GM21786 (cell line): ENCODE measurements around the gene PALM.

Experiments used
- ATAC-seq: cut with Tn5 transposase; IDR thresholded peaks from one replicate; pipeline ENCODE4 v1.9.1; 2021; ENCODE audit not compliant: unreplicated experiment

PALM gene

DNA sequence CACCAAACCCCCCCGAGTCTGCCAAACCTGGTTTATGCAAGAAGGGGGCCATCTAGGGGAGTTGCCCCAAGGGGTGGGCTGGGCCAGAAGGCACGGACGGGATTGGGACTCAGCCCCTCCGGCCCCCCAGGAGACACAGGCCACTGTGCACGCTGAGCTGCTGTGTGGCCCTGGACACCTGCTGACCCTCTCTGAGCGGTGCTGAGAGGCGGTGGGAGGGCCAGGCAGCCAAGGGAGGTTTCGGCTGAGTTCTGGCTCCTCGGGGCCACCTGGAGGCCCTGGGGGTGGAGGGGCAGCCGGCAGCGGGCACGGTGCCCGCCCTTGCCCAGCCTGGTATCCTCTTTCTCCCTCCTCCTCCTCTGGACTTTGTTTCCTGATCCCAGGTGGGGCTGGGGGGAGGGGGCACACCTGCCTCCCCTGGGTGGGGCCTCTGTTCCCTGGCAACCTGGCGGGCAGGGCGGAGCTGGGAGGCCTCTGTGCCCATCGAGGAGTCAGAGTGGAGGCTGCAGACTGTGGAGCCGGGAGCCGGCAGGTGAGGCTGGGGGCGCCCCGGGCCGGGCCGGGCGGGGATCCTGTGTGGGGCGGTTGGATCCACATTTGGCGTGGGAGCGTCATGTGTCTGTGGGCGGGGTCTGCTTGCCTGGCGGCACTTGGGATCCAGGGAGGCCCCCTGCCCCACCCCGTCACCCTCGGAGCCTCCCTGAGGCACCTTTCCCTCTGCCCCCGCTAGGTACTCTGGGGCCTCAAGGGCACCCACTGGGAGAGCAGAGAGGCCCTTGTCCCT lies 42.1 kb downstream of the PALM start, which contains the start of gene MISP:
MISP (plus strand) TSS at position 473 of the 784 bp plus-strand sequence. CDS start 5,835 bp downstream, outside the sequence.
- ATAC-seq, result no peak

DNA sequence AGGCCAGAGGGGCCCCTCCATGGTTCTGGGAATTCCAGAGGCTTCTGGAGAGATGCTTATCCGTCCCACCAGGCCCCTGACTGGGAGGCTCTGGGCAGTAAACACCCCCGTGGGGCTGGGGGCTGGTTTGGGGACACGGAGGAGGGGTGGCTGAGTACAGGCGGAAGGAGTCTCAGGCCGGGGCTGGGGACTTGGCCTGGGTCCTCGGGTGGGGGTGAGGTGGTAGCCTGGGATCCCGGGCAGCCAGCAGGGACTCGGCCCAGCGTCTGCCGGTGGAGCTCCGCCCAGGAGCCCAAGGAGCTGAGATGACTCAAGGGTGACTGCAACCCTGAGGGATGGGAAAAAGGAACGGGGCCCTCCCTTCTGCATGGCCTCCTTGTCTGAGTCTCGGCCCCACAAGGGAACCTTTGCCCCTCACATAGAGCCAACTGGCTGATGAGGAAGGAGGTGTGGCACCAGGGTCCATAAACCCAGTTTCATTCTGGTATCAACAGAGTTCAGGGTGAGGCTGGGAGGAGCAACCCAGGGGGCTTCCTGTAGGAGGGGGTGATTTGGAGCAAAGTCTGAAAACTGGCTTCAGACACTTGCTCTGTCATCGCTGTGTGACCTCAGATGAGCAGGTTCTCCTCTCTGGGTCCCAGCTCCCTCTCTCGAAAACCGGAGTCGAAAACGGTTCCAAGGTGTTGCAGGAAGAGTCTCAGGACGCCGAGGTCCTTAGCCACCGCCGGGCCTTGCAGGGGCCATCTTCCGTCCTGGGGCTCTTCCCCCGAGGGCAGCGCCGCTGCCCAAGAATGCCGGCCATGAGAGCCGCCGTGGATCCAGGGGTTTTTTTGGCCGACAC lies 43.0 kb downstream of the PALM start:
- no peak for ATAC-seq

DNA sequence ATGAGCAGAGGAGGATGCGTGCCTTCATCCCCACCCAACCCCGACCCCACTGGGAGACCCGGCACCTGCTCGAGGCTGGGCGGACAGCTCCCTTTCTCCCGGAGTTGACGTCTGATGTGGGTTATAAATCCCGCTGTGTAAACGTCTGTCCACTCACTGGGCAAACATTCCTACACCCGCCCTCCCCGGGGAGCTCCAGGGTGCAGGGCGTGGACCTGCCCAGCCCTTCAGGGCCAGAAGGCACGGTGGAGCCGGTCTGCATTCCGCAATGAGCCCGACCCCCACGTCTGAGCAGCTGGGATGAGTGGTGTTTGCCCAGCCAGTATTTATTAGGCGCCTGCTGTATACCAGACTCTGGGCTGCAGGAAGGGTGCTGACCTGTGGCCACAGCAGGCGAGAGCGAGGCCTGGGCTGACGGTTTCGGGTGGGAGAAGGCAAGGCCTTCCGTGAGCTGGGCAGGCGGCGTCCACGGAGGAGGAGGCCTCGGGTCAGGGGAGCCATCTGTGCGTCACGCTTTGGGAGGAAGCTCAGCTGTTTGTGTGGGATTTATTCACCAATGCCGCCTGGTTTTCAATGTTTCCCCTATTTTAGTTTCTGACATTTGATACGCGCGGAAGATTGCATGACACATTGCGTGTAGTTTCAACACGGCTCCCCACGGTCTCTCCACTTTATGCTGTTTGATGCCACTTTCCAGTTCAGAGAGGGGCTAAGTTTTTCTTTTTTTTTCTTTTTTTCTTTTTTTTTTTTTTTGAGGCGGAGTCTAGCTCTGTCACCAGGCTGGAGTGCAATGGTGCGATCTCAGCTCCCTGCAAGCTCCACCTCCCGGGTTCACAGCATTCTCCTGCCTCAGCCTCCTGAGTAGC lies 44.1 kb downstream of the PALM start:
- no peak for ATAC-seq

DNA sequence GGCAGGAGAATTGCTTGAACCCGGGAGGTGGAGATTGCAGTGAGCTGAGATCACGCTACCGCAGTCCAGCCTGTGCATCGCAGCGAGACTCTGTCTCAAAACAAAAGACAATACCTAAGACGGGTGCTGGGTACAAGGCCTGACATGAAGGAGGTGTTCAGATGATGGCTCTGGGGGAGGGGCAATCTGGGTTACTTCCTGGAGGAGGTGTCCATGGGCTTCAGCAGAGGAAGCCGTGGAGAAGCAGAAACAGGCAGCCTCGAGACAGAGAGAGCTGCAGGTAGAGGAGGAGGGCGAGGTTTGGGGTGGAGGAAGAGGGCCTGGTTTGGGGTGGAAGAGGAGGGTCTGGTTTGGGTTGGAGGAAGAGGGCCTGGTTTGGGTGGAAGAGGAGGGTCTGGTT lies 45.8 kb downstream of the PALM start:
- no peak for ATAC-seq

DNA sequence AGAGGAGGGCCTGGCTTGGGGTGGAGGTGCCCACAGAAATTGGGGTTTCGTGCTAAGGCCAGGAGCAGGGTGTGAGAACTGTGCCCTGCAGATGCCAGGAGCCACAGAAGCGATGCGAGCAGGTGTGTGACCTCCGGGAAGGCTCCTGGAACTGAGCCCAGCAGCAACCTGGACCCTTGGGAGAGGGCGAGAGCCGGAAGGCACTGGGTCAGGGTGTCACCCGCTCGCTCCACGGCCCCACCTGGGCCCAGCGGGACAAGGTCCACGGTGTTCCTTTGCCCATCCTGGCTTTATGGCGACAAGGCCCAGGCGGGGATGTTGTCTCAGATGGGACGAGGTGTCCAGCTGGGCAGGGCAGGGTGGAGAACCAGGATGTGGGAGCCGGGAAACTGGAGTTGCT lies 46.3 kb downstream of the PALM start:
- ATAC-seq, result no peak

DNA sequence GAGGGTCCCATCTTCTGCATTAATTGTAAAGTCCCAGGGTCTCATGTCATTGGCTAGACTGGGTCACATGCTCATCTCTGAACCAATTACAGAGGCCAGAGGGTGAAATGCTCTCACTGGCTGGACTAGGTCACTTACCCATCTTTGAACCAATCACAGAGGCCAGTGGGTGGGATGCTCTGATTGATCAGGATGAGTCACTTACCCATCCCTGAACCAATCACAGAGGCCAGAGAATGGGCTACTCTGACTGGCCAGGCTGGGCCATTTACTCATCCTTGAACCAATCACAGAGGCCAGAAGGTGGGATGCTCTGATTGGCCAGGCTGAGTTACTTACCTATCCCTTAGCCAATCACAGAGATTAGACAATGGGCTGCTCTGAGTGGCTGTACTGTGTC lies 47.5 kb downstream of the PALM start:
- no peak for ATAC-seq

DNA sequence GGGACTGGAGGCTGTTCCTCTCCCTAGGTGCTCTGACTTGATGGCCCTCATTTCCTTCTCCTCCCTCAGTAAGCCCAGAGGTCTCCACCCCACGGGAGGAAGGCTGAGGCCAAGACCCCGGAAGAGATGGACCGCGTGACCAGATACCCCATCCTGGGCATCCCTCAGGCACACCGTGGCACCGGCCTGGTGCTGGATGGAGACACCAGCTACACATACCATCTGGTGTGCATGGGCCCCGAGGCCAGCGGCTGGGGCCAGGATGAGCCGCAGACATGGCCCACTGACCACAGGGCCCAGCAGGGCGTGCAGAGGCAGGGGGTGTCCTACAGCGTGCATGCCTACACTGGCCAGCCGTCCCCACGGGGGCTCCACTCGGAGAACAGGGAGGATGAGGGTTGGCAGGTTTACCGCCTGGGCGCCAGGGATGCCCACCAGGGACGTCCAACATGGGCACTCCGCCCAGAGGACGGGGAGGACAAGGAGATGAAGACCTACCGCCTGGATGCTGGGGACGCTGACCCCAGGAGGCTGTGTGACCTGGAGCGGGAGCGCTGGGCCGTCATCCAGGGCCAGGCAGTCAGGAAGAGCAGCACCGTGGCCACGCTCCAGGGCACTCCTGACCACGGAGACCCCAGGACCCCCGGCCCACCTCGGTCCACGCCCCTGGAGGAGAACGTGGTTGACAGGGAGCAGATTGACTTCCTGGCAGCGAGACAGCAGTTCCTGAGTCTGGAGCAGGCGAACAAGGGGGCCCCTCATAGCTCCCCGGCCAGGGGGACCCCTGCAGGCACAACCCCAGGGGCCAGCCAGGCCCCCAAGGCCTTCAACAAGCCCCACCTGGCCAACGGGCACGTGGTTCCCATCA lies 48.3 kb downstream of the PALM start:
- no peak for ATAC-seq

DNA sequence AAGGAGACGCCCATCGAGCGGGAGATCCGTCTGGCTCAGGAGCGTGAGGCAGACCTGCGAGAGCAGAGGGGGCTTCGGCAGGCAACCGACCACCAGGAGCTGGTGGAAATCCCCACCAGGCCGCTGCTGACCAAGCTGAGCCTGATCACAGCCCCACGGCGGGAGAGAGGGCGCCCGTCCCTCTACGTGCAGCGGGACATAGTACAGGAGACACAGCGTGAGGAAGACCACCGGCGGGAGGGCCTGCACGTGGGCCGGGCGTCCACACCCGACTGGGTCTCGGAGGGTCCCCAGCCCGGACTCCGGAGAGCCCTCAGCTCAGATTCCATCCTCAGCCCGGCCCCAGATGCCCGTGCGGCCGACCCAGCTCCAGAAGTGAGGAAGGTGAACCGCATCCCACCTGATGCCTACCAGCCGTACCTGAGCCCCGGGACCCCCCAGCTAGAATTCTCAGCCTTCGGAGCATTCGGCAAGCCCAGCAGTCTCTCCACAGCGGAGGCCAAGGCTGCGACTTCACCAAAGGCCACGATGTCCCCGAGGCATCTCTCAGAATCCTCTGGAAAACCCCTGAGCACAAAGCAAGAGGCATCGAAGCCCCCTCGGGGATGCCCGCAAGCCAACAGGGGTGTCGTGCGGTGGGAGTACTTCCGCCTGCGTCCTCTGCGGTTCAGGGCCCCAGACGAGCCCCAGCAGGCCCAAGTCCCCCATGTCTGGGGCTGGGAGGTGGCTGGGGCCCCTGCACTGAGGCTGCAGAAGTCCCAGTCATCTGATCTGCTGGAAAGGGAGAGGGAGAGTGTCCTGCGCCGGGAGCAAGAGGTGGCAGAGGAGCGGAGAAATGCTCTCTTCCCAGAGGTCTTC lies 49.3 kb downstream of the PALM start:
- no peak for ATAC-seq

DNA sequence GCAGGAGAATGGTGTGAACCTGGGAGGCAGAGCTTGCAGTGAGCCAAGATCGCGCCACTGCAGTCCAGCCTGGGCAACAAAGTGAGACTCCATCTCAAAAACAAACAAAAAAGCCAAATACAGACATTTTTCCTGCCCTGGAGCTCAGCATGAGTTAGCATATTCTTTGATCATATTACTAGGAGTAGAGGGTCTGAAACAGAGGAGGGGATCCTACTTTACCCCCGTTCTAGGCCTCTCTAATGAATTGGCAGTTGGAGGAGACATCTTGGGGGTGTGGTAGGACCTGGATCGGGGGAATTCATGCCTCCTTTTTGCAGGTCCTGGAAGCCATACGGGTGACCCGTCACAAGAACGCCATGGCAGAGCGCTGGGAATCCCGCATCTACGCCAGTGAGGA lies 54.4 kb downstream of the PALM start:
- no peak for ATAC-seq

DNA sequence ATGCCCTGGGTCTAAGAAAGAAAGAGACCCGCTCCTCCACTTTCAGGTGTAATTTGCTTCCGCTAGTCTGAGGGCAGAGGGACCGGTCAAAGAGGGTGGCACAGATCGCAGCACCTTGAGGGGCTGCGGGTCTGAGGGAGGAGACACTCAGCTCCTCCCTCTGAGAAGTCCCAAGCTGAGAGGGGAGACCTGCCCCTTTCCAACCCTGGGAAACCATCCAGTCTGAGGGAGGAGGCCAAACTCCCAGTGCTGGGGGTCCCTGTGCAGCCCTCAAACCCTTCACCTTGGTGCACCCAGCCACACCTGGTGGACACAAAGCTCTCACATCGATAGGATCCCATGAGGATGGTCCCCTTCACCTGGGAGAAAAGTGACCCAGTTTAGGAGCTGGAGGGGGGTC lies 55.1 kb downstream of the PALM start:
- no peak for ATAC-seq

DNA sequence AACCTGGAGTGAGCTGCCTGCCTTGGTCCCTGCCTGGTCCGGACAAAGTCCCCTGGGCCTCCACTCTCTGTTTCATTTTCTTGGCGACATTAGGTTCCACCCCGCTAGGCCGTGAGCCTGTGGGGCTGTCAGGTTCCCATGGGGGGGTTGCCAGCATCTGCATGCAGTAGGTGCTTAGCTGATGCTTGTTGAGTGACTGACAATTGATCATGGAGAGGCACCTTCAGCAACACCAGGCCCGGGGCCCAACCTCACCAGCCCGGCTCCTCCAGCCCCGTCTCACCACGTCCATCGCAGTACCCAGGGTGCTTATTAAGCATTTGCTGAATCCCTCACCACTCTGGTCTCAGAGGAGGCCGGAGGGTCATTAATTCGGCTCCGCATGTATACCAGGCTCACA lies 55.6 kb downstream of the PALM start:
- no peak for ATAC-seq

DNA sequence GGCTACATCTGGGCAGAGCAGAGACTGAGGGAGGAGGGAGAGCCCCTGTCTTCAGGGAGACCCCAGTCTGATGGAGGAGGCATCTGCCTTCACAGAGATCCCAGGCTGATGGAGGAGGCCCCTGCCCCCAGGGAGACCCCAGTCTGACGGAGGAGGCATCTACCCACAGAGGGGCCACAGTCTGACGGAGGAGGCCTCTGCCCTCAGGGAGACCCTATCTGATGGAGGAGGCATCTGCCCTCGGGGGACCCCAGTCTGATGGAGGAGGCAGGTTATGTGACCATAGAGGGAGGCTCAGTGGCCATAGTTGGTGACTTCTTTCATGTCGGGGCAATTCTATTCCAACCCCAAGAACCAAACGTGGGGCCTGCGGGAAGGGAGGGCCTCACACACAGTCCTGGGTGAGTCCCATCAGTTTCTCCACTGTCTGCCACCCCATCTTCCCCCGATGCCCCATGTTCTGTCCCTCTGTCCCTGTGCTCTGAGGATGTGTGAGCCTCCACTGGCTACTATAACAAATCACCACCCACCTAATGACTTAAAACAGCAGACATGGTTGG lies 56.5 kb downstream of the PALM start:
- ATAC-seq, result no peak

DNA sequence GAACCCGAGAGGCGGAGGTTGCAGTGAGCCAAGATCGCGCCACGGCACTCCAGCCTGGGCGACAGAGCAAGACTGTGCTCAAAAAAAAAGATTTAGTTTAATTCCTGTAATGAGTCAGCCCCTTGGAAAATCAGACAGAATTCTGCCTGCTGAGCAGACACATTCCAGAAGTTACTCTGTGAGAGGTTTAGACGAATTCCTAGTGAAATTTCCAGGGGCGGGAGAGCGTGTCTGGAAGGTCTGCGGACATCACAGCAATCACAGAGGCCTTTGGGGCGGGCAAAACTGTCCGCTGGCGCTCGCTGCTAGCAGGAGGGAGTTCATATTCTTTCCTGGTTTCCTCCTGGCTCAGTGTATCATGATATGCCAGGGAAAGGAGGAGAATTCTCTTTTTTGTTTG lies 59.7 kb downstream of the PALM start:
- no peak for ATAC-seq

DNA sequence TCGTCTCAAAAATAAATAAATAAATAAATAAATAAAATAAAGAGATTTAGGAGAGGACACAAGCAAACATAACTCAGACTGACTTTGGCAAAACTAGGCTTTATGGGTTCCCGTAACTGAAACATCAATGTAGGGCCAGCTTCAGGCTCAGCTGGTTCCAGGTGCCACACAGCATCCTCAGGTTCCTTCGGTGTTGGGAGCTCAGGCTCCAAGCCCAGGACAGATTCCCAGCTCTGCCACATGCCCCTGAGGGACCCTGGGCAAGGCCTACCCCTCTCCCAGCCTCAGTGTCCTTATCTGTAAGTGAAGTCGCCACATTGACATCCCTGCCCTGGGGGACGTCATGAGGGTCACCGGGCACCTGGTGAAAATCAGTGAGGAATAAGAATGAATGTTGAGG lies 60.9 kb downstream of the PALM start:
- no peak for ATAC-seq

DNA sequence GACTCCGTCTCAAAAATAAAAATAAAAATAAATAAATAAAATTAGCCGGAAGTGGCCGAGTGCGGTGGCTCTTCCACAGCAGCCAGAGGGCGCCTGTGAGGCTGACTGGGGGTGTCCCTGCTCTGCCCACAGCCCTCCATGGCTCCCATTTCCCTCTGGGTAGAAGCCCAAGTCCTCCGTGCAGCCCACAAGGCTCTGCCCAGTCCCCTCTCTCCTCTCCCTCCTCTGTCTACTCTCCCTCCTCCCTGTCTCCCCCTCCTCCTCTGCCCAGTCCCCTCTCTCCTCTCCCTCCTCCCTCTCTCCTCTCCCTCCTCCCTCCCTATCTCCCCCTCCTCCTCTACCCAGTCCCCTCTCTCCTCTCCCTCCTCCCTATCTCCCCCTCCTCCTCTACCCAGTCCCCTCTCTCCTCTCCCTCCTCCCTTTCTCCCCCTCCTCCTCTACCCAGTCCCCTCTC lies 62.6 kb downstream of the PALM start:
- no peak for ATAC-seq

DNA sequence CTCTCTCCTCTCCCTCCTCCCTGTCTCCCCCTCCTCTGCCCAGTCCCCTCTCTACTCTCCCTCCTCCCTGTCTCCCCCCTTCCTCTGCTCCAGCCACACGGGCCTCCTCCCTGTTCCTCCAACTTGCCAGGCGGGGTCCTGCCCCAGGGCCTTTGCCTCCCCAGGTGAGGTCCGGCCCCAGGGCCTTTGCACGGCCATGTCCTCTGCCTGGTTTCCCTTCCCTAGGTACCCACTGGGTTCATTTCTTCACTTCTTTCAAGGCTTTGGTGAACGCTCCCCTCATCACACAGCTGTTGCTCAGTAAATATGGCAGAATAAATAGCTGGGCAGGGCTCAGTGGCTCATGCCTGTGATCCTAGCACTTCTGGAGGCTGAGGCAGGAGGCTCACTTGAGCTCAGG lies 63.3 kb downstream of the PALM start:
- no peak for ATAC-seq

DNA sequence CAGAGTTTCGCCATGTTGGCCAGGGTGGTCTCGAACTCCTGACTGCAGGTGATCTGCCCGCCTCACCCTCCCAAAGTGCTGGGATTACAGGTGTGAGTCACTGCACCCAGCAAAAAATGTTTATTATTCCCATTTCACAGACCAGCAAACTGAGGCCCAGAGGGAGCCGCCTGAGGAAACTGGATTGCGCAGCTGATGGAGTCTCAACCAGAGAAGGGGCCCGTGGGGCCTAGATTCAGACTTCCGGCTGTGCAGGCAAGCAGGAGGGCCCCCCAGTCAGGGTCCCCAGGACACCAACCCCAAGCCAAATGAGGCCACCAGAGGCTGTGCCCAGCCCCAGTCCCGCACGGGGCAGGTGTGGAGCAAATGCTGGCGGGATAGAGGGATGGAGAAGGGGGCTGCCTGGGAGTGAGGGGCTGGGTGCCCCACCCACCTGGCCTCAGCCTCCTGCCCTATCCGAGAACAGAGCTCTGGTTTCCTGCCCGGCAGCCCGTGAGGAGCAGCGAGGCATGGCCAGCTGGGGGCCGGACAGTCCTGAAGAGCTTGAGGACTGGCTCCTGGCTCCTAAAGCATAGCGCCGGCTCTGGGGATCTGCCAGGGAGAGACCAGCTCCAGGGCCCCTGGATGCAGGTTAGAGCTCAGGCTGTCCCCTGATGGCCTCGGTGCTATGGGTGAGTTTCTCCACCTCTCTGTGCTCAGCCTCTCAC lies 64.1 kb downstream of the PALM start:
- ATAC-seq, result no peak

DNA sequence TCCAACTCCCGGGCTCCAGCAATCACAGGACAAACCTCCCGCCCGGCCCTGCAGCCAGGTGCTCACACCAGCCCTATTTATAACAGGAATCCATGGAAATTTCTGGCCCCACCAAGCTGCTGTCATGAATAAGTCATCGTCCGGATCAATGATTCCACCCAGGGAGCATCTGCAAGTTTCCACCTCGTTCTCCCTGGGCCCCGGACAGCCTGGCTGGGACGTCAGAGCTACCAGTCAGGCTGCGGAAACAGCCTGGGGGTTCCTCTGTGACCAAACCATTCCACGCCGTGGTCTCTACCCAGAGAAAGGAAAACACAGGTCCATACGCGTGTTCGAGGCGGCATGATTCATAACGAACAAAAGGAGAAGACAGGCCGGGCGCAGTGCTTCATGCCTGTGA lies 67.8 kb downstream of the PALM start:
- ATAC-seq, result no peak
